Coronary artery (tissue), 2 donors: ENCODE data around the gene RBM47.

Source experiments
- DNase-seq: peaks from one replicate; pipeline ENCODE4 v3.0.0-alpha.2; 2017; ENCODE audit warnings: low spot score
- H3K27ac ChIP-seq, 2 donors: fragments of 200-600 bp; sonication (generic); one replicate each; pipeline ENCODE4 v1.5.1; 2016 to 2019
- H3K4me3 ChIP-seq: fragments of 200-600 bp; sonication (generic); 2 replicates; pipeline ENCODE4 v1.5.1; 2016; ENCODE audit warnings: mild to moderate bottlenecking, moderate library complexity
- TF ChIP-seq, protein P1 (sequence below): fragments of 200-600 bp; sonication (generic); IDR thresholded peaks from one replicate; pipeline ENCODE4 v1.5.1; 2019; ENCODE audit warnings: antibody characterized with exemption

RBM47 gene

DNA sequence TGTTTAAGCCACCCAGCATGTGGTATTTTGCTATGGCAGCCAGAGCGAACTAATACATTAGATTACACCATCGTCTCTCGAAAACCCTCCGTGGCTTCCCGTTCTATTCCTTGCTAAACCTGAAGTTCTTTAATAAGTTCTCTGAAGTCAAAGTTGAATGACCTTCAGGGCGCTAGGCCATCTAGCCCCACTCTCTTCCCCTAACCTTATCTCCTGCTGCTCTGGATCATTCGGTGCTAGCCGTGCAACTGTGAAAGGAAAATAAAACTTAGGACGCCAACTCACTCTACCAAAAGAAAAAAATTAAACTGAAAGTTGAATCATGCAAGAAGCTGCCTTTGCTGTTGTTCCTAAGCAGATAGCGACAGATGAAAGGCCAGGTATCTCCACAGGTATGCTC lies 254.6 kb downstream of the RBM47 start:
- Histone ChIP-seq H3K27ac (no peak overlapping the region), H3K4me3 (no peak overlapping the region)
- TF ChIP-seq, protein P1, sequence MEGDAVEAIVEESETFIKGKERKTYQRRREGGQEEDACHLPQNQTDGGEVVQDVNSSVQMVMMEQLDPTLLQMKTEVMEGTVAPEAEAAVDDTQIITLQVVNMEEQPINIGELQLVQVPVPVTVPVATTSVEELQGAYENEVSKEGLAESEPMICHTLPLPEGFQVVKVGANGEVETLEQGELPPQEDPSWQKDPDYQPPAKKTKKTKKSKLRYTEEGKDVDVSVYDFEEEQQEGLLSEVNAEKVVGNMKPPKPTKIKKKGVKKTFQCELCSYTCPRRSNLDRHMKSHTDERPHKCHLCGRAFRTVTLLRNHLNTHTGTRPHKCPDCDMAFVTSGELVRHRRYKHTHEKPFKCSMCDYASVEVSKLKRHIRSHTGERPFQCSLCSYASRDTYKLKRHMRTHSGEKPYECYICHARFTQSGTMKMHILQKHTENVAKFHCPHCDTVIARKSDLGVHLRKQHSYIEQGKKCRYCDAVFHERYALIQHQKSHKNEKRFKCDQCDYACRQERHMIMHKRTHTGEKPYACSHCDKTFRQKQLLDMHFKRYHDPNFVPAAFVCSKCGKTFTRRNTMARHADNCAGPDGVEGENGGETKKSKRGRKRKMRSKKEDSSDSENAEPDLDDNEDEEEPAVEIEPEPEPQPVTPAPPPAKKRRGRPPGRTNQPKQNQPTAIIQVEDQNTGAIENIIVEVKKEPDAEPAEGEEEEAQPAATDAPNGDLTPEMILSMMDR = no peak
- no peak for DNase-seq

DNA sequence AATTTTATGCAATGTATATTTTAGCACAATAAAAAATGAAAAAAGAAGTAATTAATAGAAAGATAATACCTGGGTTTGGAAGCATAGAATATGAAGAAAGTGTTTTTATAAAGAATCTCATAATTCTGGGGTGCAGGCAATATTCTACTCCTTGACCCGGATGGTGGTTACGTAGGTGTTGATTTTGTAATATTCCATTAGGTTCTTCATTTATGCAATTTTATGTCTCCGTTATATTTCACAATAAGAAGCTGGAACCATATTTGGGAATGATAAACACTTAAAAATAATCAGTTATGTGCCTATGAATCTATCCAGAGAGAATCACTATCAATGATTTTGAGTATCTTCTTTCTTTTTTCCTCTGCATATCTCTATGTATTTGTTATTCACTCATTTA lies 256.0 kb downstream of the RBM47 start:
- no peak for DNase-seq
- Histone ChIP-seq H3K4me3 (no peak overlapping the region), H3K27ac (no peak overlapping the region)
- TF ChIP-seq, protein P1 = no peak
